HK-2 (cell line): ENCODE data around the gene CMAS.
"Not testable (repeated sequence)": the region's sequence is repeated elsewhere in the genome, so short reads cannot be mapped to it uniquely, and the experiment has no call there.

Experiments
- DNase-seq: peaks from one replicate; pipeline ENCODE4 v3.0.0-alpha.2; 2018; ENCODE audit not compliant: unreplicated experiment

The CMAS gene

DNA sequence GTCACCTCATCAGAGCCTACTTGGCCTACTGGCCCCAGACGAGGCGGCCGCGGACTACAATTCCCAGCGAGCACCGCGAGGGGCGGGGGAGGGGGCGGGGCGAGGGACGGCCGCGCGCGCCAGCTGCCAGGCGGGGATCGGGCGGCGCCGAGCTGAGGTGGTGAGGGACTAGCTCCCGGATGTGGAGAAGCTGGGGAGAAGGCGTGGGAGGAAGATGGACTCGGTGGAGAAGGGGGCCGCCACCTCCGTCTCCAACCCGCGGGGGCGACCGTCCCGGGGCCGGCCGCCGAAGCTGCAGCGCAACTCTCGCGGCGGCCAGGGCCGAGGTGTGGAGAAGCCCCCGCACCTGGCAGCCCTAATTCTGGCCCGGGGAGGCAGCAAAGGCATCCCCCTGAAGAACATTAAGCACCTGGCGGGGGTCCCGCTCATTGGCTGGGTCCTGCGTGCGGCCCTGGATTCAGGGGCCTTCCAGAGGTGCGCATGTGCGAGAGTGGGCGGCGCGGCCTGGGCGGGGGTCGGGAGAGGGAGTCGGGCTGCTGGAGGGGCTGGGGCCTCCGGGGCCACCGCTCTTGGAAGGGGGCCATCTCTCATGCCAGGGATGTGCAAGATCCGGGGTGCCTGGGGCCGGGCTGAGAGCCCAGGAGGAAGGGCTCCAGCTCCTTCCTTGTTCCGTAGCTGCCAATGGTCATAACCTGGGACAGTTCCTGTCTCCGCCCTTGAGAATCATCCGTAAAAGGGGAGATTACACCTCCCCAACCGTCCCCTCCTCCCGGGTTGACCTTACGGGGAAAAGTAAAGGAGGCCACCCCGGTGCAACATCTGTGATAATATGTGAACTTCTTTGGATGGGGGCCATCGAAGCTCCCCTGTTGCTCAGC is at the start of gene CMAS:
Gene CMAS (plus strand): TSS at position 129 of the 878 bp plus-strand sequence. CDS start 86 bp downstream, at position 215.
- peak; percentile 82 for DNase-seq

DNA sequence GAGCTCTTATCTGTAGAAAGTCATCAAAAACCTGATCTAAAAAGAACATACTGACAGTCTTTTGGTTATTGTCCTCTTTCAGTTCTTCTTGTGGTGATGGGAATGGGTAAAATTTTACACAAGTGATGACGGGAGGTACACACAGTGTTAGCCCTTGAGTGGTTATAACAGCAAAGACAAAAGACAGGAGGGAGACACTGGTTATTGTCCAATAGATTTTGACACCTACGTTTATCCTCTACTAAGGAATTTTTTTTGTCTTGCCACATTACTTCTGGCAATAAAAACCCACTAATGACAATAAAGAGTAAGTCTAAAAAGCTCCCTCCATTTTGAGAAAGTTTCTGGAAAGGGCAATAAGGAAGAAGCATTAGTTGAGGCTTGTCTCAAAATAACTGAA is 47.7 kb upstream of the CMAS start:
- DNase-seq: no peak

- DNase-seq: no peak
These were observed 47.2 kb upstream of the CMAS start for GRCh38 chr12:21998782-21999181.

DNA sequence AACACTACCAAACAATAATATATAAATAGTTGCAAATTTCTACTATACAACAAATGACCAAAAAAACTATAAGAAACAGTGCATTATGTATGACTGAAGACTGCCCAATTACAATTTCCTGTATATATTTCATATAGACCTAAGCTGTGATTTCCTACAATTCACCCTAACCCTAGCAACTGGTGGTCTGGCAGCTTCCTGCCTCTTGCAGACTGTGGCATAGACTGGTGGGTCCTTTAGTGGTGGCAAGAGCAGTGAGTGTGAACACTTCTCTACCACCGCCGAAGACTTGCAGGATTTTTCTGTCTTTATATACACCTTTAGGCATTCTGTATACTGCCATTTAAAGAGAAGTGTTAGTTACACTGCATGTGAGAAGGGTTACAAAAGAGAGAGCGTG is 43.6 kb upstream of the CMAS start:
- DNase-seq: no peak

DNA sequence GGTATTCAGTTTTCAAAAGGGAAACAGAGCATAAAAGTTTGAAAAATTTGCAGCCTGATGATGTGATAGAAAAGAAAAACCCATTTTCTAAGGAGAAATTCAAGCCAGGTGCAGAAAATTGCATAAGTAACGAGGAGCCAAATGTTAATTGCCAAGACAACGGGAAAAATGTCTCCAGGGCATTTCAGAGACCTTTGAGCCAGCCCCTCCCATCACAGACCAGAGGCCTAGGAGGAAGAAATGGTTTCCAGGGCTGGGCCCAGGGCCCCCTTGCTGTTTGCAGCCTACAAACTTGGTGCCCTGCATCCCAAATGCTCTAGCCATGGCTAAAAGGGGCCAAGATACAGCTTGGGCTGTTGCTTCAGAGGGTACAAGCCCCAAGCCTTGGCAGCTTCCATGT is 38.2 kb upstream of the CMAS start:
- not testable (repeated sequence) for DNase-seq

- no peak for DNase-seq
These were observed 37.8 kb upstream of the CMAS start for GRCh38 chr12:22008196-22008595.

GRCh38 chr12:22014041-22014782 is 31.8 kb upstream of the CMAS start:
- DNase-seq: no peak

DNA sequence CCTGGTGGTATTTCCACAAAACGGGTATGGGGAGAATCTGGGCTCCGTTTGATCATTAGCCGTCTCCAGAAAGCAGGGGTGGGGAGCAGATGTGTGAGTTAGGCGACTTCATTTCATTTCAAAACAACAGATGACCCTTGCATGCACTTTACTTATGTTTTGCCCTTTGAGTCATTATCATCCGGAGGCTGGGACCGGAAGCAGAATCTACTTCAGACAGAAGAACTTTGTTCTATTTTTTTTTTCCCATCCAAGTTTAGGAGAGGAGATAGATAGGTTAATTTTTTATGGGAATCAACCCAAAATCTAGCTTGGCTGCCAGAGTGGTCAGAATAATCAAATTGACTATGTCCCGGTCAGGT is 31.3 kb upstream of the CMAS start:
- DNase-seq: no peak

- no peak for DNase-seq
These were observed 29.0 kb upstream of the CMAS start for GRCh38 chr12:22016982-22017381.

DNA sequence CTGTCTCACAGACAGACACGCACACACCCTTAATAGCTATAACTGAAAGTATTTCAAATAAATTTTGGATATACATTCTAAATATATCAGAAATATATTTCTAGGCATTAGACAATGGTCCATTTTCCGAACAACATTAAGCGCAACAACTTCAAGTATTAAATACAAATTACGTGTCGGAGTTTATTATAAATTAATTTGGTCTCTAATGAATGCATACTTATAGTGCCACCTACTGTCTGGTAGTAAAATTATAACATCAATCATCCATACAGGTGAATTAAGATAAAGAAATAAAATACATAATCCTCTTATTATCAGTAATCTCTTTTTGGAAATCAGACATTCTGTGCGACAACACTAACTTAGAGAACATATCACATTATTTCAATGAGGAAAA is 27.2 kb upstream of the CMAS start:
- no peak for DNase-seq

GRCh38 chr12:22023489-22023888 is 22.5 kb upstream of the CMAS start:
- DNase-seq: not testable (repeated sequence)

DNA sequence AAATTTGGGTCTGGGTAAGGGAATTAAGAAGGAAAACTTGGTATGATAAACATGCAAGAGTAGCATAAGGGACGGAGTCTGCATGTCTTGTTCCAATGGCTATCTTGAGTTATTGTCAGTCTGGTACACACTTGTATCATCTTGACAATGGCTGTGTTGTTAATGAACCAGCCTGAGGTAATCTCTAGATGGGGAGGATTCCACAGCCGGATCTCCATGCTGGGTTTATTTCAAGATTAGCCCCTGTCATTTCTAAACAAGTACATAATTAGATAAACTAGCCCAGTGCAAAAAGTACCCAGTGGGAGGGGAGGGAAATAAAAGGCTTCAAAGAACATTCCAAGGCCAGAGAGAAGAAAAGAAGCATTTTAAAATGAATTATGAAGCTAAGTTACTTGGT is 16.5 kb upstream of the CMAS start:
- no peak for DNase-seq

DNA sequence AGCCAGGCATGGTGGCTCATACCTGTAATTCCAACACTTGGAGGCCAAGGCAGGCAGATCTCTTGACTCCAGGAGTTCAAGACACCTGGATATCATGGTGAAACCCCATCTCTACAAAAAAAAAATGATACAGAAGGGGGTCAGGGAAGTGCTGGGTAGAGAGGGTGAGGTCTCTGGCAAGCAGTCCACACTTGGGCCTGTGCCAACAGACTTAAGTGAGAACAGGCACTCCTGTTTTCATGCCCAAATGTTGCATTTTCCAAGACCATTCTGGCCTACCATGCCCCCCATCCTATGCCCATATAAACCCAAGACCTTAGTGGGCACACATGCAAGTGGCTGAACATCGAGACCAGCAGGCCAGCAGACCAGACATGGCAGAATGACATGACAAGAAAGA is 16.0 kb upstream of the CMAS start:
- DNase-seq: no peak

DNA sequence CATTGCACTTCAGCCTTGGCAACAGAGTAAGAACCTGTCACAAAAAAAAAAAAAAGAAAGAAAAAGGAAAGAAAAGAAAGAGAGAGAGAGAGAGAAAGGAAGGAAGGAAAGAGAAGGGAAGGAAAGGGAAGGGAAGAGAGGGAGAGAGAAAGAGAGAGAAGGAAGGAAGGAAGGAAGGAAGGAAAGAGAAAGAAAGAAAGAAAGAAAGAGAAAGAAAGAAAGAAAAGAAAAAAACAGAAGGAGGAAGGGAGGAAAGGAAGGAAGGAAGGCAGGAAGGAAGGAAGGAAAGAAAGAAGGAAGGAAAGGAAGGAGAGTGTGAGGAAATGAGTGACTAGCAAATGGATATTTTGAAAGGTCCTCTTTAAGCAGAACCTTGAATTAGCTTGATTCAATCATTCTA is 13.3 kb upstream of the CMAS start:
- no peak for DNase-seq

DNA sequence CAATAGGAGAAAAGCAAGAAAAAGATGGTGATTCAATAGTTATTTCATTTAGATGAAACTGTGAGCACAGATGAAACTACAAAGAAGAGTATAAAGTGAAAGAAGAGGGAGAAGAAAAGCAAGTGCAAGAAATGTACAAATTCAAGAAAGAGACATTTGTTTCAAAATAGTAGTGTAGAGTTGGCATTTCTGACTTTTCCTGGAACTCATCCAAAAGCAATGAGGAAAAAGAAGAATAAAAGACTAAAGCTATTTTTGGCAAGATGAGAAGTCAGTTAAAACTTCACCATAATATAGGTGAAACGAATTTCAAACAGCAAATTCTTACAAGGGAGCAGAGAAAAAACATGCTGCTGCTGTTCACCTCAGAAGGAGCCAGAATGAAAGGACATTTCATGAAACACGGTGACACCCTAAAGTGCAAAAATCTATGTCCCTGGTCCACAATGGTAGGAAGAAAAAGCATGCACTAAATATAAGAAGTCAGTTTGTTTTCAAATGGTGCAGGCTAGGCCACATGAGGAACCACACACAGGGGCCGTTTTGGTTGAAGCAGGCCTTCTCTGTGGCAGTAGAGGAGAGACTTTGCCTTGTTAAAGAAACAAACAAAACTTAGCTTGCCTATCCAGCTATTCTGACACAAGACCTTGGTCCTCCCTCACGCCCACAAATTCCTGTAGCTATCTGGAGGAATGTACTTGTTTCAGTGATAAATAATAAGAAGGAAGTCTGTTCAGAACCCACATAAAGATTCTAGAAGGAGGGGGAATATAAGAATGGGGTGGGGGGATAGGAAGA is 11.1 kb upstream of the CMAS start:
- DNase-seq: no peak

GRCh38 chr12:22037947-22038346 is 8.1 kb upstream of the CMAS start:
- DNase-seq: no peak

- no peak for DNase-seq
These were observed 7.3 kb upstream of the CMAS start for GRCh38 chr12:22038734-22039133.

- DNase-seq: no peak
These were observed 6.7 kb upstream of the CMAS start for GRCh38 chr12:22039361-22039760.

DNA sequence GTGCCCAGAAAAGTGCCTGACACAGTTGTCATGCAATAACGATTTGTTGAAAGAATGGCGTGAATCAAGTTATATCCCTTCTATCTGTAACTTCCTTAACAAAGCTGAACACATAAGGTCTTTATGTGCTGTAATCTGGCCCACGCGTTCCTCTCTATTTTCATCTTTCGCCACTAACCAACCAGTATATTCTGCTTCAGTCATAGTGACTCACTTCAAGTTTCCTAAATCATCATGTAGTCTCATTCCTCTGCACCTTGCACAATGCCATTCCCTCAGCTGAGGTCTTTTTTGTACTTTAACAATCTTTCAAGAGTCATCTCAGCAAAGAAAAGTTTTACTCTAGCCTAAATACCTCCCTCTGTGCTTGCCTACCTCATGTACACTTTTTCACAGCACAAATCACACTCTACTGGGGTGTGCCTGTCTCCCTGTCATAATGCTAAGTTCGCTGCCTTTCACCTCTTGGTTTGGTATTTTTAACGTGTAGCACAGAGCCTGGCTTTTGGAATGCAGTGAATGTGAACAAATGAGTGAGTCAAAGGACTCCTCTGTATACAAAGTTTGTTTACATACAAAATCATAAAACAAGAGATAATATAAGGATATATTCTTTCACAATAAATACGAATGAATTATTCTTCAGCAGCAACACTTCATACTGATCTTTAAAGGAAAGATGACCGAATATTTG is 2.9 kb upstream of the CMAS start:
- DNase-seq: no peak

DNA sequence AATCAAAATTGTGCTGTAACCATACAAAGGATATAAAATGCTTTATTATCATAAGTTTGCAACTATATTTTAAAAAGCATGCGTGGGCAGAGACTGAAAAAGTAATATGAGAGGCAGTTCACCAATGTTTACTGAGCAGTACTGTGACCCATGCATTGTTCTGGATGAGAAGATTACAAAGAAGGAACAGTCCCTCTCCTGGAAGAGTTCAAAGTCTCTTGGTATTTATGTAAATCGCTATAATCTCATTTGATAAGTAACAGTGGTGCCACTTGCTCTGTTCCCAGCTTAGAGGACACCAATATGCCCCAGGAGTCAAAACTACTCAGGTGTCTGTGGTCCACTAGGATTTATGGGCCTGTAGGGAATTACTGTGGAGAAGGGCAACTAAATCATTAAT is 2.1 kb upstream of the CMAS start:
- DNase-seq: no peak

- no peak for DNase-seq
These were observed 1.6 kb upstream of the CMAS start for GRCh38 chr12:22044391-22044790.

DNA sequence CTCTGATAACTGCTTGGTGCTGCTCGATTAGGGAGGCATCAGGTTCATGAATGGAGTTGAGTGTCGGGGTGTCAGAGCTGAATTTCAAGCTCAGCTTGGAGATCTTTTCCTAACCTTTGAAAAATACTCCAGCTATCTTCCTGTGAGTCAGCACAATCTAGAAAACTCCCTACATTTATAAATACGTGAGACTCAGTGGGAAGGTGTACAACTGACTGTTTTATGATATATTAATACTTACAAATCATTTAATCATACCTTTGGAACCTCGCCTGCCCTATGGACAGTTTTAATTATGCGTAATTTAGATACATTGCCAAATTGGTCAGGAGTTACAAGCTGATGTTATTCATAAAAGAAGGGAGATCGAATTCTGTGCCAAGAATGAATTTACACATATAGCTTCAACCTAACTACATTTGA is 961 bp downstream of the CMAS start:
- no peak for DNase-seq
